ACC112 (cell line): Measurements from ENCODE around the gene TRAPPC5.

ENCODE experiments used
- H2AFZ ChIP-seq: fragments of 200-600 bp; sonication (generic); one replicate; pipeline ENCODE4 v1.6.0; 2017; ENCODE audit warnings: antibody characterized with exemption, low read length; ENCODE audit not compliant: unreplicated experiment
- H3K27ac ChIP-seq: fragments of 200-600 bp; sonication (generic); 2 replicates; pipeline ENCODE4 v1.5.1; 2014; ENCODE audit warnings: low read depth, mild to moderate bottlenecking, antibody characterized with exemption, low read length, moderate library complexity
- H3K27me3 ChIP-seq: fragments of 200-600 bp; sonication (generic); 2 replicates; pipeline ENCODE4 v1.6.1; 2014; ENCODE audit warnings: mild to moderate bottlenecking, antibody characterized with exemption, low read length, moderate library complexity, mixed read lengths; ENCODE audit not compliant: insufficient read depth
- H3K36me3 ChIP-seq: fragments of 200-600 bp; sonication (generic); 2 replicates; pipeline ENCODE4 v1.6.1; 2016; ENCODE audit warnings: mild to moderate bottlenecking, antibody characterized with exemption, low read length, moderate library complexity, mixed read lengths; ENCODE audit not compliant: insufficient read depth
- H3K4me1 ChIP-seq: fragments of 200-600 bp; sonication (generic); one replicate; pipeline ENCODE4 v1.6.1; 2016; ENCODE audit warnings: low read length, mixed read lengths; ENCODE audit not compliant: insufficient read depth, unreplicated experiment, control insufficient read depth
- H3K4me3 ChIP-seq: fragments of 200-600 bp; sonication (generic); 2 replicates; pipeline ENCODE4 v1.5.1; 2014; ENCODE audit warnings: mild to moderate bottlenecking, low read depth, low read length
- H3K79me2 ChIP-seq: fragments of 200-600 bp; sonication (generic); one replicate; pipeline ENCODE4 v1.6.0; 2016; ENCODE audit warnings: low read length; ENCODE audit not compliant: control insufficient read depth, unreplicated experiment, insufficient read depth

TRAPPC5 gene

DNA sequence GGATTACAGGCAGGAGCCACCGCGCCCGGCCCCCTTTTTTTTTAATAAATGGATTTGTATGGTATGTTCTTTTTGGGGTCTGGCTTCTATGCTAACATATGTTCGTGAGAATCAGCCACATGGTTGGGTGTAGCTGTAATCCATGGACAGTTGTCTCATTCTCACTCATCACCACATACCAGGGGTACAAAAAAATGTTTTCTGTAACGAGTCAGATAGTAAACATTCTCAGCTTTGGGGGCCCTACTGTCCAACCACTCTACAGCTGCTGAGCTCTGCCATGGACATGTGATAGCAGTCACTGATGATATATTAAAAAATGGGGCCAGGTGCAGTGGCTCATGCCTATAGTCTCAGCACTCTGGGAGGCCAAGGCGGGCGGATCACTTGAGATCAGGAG, 16.9 kb upstream of the TRAPPC5 start:
- no peaks in the 10 kb centered on the region for H3K4me1 ChIP-seq
- H2AFZ ChIP-seq = no peak overlapping the region
- no peaks in the 10 kb centered on the region for H3K79me2 ChIP-seq
- H3K4me3 ChIP-seq = no peak overlapping the region
- H3K36me3 ChIP-seq = no peaks in the 10 kb centered on the region
- H3K27me3 ChIP-seq = peaks cover 12% of the 10 kb centered on the region
- H3K27ac ChIP-seq = no peak overlapping the region

DNA sequence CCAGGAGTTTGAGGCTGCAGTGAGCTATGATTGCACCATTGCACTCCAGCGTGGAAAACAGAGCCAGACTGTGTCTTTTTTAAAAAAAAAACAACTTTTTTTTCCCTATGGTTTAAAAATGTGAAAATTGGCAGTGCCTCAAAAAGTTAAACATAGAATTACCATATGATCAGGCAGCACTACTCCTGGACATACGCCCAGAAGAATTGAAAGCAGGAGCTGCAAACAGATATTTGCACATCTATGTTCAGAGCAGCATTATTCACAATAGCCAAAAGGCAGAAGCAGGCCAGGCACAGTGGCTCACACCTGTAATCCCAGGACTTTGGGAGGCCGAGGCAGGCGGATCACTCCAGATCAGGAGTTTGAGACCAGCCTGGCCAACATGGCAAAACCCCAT, 15.6 kb upstream of the TRAPPC5 start:
- Histone ChIP-seq H3K27ac (no peak overlapping the region), H2AFZ (no peak overlapping the region), H3K36me3 (no peaks in the 10 kb centered on the region), H3K79me2 (no peaks in the 10 kb centered on the region), H3K4me3 (no peak overlapping the region), H3K4me1 (no peaks in the 10 kb centered on the region), H3K27me3 (peaks cover 23% of the 10 kb centered on the region)

DNA sequence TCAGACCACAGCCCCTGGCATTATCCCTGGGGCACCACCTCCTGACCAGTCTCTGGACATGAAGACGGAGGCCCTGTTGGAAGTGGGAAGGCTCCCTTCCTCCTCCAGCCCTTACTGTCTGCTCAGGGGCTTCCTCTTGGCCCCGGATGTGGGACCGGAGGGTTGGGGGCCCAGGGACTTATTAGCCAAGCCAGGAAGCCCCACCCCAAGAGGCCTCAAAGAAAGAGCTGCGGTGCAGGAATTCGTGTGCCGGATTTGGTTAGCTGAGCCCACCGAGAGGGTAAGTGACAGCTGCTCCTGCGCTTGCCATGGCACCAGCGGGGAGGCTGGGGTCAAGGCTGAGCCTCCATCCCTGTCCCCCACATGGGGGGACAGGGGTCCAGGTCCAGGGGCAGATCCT, 11.8 kb upstream of the TRAPPC5 start, which contains the start of gene RETN:
RETN (plus strand) TSS at position 208 of the 400 bp plus-strand sequence. CDS start 278 bp downstream, outside the sequence.
- Histone ChIP-seq H2AFZ (no peak within 1 kb of the TSS), H3K4me3 (no peak within 1 kb of the TSS), H3K27ac (no peak within 1 kb of the TSS), H3K79me2 (no peaks in the 10 kb centered on the region), H3K27me3 (peaks cover 25% of the 10 kb centered on the region), H3K36me3 (no peaks in the 10 kb centered on the region), H3K4me1 (no peaks in the 10 kb centered on the region)

DNA sequence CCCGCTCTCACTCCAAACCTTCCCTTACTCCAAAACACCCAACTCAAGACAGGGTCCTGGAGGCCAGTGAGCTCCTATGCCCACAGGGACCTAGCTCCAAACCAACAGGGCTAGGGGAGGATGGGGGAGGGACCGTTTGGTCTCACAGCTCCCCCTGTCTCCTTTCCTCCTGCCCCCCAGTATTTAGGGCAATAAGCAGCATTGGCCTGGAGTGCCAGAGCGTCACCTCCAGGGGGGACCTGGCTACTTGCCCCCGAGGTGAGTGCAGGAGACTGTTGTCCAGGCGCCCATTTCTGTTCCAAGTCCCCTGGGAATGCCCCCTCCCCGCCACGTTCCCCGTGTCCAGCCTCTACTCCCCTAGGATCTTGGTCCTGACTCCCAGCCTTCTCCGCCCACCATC, 11.0 kb upstream of the TRAPPC5 start:
- Histone ChIP-seq H3K36me3 (no peaks in the 10 kb centered on the region), H3K4me1 (no peaks in the 10 kb centered on the region), H3K27me3 (peaks cover 25% of the 10 kb centered on the region), H2AFZ (no peak overlapping the region), H3K4me3 (no peak overlapping the region), H3K27ac (no peak overlapping the region), H3K79me2 (no peaks in the 10 kb centered on the region)

DNA sequence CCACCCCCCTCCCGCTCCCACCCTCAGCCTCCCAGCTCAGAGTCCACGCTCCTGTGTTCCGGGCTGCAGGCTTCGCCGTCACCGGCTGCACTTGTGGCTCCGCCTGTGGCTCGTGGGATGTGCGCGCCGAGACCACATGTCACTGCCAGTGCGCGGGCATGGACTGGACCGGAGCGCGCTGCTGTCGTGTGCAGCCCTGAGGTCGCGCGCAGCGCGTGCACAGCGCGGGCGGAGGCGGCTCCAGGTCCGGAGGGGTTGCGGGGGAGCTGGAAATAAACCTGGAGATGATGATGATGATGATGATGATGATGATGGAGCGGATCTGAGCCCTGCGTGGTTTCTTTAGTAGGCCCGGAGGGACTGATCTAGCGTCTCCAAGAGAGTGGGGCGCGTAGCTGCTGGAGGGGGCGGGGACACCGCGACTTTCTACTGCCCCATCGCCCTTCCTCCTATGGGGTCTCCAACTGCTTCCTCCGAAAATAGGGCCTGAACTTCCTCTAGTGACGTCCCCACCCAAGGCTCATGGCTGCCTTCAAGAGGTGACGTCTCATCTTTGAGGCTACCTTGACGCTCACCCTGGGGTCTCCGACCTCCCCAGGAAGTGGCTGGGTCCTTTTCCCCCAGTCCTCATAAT, 10.4 kb upstream of the TRAPPC5 start:
- H3K4me3 ChIP-seq = peak overlapping the region; percentile 40
- H3K36me3 ChIP-seq = no peaks in the 10 kb centered on the region
- no peak overlapping the region for H2AFZ ChIP-seq
- peaks cover 25% of the 10 kb centered on the region for H3K27me3 ChIP-seq
- H3K4me1 ChIP-seq = no peaks in the 10 kb centered on the region
- H3K27ac ChIP-seq = no peak overlapping the region
- H3K79me2 ChIP-seq = no peaks in the 10 kb centered on the region

DNA sequence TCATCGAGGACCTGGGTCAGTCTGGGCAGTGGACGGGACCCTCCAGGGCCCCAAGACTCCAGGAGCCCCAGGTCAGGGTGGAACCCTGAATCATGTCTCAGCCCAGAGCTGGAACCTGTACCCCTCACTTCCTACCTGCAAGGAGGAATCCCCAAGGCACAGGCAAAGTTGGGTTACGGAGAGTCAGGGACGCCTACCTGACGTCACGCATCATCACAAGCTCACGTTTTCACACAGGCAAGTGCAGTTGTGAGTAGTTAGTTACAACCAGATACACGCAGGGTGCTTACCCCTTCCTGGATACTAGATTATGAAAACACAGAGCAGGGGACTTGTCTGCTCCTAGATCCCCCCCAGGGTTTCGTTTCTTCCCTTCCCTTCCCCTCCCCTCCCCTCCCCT, 9.8 kb upstream of the TRAPPC5 start:
- H3K79me2 ChIP-seq = no peaks in the 10 kb centered on the region
- no peak overlapping the region for H3K27ac ChIP-seq
- no peaks in the 10 kb centered on the region for H3K36me3 ChIP-seq
- no peaks in the 10 kb centered on the region for H3K4me1 ChIP-seq
- peaks cover 25% of the 10 kb centered on the region for H3K27me3 ChIP-seq
- H2AFZ ChIP-seq = no peak overlapping the region
- H3K4me3 ChIP-seq = no peak overlapping the region

DNA sequence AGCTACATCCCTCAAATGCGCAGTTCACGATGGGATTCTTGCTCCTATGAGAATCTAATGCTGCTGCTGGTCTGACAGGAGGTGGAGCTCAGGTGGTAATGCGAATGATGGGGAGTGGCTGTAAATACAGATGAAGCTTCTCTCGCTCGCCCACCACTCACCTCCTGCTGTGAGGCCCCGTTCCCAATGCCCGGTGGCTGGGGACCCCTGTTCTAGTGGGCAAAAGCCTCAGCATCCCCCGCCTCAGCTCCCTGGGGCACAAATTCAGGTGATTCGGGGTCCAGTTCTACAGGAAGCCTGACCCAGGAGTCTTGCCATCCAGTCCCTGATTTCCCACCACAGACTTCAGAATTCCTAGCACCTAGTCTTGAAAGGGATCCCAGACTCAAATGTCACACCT, 8.1 kb upstream of the TRAPPC5 start:
- no peak overlapping the region for H2AFZ ChIP-seq

DNA sequence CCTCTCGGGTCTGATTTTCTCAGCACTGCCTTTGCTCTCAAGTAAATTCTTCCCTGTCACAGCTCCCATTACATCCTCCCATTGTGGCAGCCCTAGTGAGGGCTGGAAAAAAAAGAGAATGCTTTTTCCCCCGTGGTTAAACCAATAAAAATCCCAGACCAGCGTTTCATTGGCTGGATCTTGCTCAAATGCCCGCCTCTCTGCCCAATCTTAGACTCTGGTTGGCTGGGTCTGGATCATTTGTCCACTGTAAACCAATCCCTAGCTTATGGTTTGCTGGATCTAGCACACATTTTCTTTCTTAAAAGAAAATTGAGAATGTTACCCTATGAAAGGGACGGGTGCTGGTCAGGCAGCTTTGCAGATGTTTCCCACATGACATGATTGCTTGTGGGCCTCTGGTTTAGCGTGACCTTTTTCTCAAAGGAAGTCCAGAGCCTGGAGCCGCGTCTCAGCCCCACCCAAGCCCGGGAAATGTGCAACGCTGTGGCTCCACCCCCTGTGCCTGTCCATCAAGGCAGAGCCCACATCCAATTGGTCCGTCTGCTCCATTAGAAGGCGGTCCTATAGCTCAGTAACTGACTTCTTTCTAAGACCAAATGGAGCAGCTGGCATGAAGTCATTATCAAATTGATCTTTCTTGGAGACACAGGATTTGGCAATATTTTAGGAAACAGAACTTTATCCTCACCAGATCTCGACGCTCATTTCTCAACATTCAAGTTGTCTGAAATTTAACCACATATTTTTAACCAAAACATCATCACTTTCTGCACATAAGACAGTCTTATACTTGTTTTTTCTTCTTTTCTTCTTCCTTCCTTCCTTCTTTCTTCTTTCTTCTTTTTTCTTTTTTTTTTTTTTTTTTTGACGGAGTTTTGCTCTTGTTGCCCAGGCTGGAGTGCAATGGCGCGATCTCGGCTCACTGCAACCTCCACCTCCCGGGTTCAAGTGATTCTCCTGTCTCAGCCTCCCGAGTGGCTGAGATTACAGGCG, 6.3 kb upstream of the TRAPPC5 start:
- no peak overlapping the region for H2AFZ ChIP-seq
- peaks cover 26% of the 10 kb centered on the region for H3K27me3 ChIP-seq

More for the DNA sequence above, 8.1 kb upstream of the TRAPPC5 start:
- Histone ChIP-seq H3K4me1 (no peaks in the 10 kb centered on the region), H3K79me2 (no peaks in the 10 kb centered on the region), H3K4me3 (no peak overlapping the region), H3K27ac (no peak overlapping the region), H3K36me3 (no peaks in the 10 kb centered on the region), H3K27me3 (peaks cover 33% of the 10 kb centered on the region)

DNA sequence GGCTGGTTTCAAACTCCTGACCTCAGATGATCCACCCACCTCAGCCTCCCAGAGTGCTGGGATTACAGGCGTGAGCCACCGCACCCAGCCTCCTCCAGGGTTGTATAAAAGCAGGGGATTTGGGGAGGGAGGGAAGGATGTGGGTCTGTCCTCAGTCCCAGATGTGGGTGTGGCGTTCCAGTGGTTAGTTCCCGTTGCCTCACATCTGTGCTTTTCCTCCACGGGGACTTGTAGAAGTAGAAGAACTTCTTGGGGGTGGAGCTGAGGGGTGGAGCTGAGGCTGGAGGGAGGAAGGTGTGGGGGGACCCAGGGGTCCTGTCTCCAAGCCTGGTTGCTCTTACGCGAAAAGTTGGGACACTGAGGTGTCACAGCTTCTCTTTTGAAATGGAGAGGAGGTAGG, 4.3 kb upstream of the TRAPPC5 start:
- peaks cover 5% of the 10 kb centered on the region for H3K79me2 ChIP-seq
- no peaks in the 10 kb centered on the region for H3K36me3 ChIP-seq
- no peaks in the 10 kb centered on the region for H3K4me1 ChIP-seq
- H3K27me3 ChIP-seq = peaks cover 13% of the 10 kb centered on the region; the same call in 1 of the 2 replicates
- H3K4me3 ChIP-seq = no peak overlapping the region
- no peak overlapping the region for H2AFZ ChIP-seq
- no peak overlapping the region for H3K27ac ChIP-seq

More for the DNA sequence above, 6.3 kb upstream of the TRAPPC5 start:
- Histone ChIP-seq H3K4me1 (no peaks in the 10 kb centered on the region), H3K4me3 (no peak overlapping the region), H3K79me2 (no peaks in the 10 kb centered on the region), H3K27ac (no peak overlapping the region), H3K36me3 (no peaks in the 10 kb centered on the region)

DNA sequence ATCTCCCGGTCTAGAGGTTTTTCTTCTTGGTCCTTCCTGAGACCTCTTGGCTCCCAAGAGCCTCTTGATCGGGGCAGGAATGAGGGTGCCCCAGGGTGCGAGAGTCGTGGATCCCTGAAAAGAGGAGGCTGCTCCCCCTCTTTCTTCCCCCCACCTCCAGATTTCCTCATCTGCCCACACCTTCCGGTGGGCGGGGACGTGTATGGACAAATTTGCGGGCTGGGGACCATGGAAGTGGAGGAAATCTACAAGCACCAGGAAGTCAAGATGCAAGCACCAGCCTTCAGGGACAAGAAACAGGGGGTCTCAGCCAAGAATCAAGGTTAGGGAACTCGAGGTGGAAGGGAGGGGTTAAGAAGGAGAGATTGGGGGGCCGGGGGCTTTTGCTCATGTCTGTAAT, 3.8 kb upstream of the TRAPPC5 start, which contains the start of gene MCEMP1:
MCEMP1 (plus strand) TSS at position 237 of the 400 bp plus-strand sequence; CDS start at position 268, 31 bp downstream.
- no peaks in the 10 kb centered on the region for H3K36me3 ChIP-seq
- H2AFZ ChIP-seq = no peak within 1 kb of the TSS
- no peaks in the 10 kb centered on the region for H3K4me1 ChIP-seq
- H3K27me3 ChIP-seq = peaks cover 11% of the 10 kb centered on the region; the same call in 1 of the 2 replicates
- no peak within 1 kb of the TSS for H3K4me3 ChIP-seq
- H3K27ac ChIP-seq = no peak within 1 kb of the TSS
- H3K79me2 ChIP-seq = peaks cover 5% of the 10 kb centered on the region
